OCI-LY7 (cell line): ENCODE measurements around the gene ESD.

Experiments
- EZH2phosphoT487 ChIP-seq: fragments of 200-600 bp; sonication (generic); IDR thresholded peaks from 2 replicates; pipeline ENCODE4 v1.6.1; 2018; ENCODE audit warnings: low read depth, borderline replicate concordance, mild to moderate bottlenecking, mixed run types, antibody characterized with exemption, low read length, moderate library complexity, mixed read lengths
- TF ChIP-seq, protein P1 (sequence below): fragments of 200-600 bp; sonication (generic); conservative IDR thresholded peaks from 2 replicates; pipeline ENCODE4 v1.5.1; 2014; ENCODE audit warnings: mild to moderate bottlenecking, antibody characterized with exemption, low read length, moderate library complexity, mixed read lengths

DNA sequence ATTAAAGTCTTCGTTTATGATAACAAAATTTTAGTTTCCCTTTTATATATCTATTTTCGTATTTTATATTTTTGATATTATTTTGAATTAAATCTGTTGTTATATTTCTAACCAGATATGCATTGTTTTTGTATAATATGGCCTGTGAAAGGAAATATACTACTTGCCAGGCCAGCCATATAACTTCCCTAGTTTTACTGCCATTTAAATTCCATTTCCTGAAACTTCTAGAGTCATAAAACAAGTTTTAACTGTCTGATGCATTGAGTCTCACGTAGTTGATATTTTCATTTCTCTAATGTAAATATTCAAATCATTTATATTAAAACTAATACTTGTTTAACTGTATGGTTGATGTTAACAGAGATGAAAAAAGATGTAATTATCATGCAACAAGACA is 13.5 kb downstream of the ESD start:
- TF ChIP-seq, protein P1, sequence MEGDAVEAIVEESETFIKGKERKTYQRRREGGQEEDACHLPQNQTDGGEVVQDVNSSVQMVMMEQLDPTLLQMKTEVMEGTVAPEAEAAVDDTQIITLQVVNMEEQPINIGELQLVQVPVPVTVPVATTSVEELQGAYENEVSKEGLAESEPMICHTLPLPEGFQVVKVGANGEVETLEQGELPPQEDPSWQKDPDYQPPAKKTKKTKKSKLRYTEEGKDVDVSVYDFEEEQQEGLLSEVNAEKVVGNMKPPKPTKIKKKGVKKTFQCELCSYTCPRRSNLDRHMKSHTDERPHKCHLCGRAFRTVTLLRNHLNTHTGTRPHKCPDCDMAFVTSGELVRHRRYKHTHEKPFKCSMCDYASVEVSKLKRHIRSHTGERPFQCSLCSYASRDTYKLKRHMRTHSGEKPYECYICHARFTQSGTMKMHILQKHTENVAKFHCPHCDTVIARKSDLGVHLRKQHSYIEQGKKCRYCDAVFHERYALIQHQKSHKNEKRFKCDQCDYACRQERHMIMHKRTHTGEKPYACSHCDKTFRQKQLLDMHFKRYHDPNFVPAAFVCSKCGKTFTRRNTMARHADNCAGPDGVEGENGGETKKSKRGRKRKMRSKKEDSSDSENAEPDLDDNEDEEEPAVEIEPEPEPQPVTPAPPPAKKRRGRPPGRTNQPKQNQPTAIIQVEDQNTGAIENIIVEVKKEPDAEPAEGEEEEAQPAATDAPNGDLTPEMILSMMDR = no peak
- no peak for TF ChIP-seq EZH2phosphoT487
